SIG-M5 treated with dmso at 0.1 percent for 504 hours (cell line): ENCODE measurements around the gene ARID3B.

Experiments
- DNase-seq: peaks from one replicate; lab custom pipeline; 2025; ENCODE audit not compliant: unreplicated experiment; lab: John Stamatoyannopoulos, UW

Gene ARID3B

DNA sequence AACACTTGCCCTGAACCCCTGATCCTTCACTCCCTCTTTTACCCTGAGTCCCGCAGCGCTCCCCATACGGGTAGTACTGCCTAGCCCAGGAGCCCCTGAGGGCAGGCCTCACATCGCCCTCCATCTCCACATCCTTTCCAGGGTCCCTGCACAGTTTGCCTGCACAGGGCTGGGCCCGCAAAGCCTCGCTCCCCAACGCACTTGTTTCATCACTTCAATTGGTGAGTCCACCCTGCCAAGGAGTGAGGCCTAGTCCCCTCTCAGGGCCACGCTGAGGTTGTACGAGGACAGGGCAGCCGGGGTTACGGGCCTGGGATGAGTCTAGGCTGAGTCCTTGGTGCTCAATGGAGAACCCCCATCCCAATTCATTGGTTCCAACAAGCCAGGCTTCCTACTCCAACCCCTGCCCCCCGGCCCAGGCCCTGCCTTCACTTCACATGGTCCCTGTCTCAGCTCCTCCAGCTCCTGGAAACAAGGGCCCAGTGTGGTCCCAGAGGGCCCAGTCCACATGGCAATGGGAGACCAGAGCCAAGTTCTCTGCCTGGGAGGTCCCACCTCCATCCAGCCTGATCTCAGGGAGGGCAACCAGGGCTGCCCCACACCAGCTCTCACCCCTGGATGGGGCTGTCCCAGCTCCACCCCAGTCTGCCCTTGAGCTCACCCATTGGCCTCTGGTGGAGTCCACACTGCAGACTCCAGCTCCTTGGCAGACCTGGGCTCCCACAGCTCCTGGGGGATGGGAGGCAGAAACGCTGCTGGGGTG, 62.2 kb downstream of the ARID3B start:
- DNase-seq, result no peak

- no peak for DNase-seq
Measured at GRCh38 chr15:74603789-74604705, 63.0 kb downstream of the ARID3B start.

DNA sequence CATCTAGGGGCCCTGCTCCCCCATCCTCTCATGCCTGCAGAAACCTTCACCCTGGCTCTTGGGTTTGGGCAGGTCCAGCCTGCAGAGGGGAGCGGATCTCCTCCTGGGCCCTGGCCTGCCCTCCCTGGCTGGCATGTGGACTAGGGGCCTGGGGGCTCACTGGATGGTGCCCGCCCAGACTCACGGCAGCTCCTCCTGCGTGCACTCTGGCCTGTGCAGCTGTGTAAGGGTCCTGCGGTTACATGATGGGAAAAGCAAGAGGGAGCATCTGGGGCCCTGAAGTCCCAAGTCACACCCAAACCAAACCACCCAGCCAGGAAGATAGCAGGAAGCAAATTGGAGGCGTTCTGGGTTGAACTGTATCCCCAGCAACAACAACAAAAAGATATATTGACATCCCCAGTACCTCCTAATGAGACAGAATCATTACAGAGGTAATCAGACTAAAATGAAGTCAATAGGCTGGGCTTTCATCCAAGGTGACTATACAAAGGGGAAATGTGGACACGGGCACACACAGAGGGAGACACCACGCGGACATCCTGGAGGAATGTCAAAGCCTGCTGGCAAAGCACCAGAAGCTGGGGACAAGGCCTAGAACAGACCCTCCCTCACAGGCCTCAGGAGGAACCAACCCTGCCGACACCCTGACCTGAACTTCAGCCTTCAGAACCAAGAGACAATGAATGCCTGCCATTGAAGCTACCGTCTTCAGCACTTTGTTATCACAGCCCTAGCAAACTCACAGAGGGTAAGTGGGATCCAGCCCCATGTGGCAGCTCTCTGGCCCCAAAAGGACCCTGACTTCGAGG, 64.2 kb downstream of the ARID3B start:
- DNase-seq, result no peak

- DNase-seq, result no peak
Measured at GRCh38 chr15:74605795-74606150, 64.8 kb downstream of the ARID3B start.

DNA sequence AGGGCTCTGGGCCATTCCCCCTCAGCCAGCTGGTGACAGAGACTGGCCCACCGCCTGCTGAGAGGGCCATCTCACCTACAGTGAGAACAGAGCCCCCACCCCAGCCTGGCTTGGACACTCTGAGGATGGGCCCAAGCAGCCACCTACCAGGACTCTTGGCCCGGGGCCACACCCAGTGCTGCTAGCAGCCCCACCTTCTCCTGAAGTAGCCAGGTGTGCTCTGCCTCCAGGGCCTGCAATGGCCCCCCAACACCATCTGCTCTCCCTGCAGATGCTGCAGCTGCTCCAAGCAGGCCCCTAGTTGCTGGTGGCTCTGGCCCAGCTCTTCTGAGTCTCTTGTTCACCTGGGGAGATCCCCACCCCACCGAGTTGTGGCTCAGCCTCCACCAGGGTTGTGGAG, 67.8 kb downstream of the ARID3B start:
- no peak for DNase-seq

DNA sequence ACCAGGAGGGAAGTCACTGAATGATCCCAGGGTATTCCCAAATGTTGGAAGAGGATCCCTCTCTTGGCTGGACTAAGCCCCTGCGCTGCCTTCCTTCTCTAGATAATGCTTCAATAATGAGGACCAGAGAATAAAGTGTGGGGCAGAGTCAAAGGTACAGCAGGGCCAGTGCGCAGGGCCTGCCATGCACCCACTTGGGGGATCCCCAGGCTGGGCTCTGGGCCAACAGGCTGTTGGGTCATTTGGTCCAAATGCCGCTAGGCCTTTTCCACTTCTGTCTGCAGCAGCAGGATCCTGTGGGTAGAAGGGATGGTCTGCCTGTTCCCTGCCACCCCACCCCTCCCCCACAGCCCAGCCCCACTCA, 68.9 kb downstream of the ARID3B start:
- DNase-seq, result no peak

GRCh38 chr15:74610302-74610951, 69.4 kb downstream of the ARID3B start:
- no peak for DNase-seq

- no peak for DNase-seq
Measured at GRCh38 chr15:74611341-74611740, 70.3 kb downstream of the ARID3B start.

DNA sequence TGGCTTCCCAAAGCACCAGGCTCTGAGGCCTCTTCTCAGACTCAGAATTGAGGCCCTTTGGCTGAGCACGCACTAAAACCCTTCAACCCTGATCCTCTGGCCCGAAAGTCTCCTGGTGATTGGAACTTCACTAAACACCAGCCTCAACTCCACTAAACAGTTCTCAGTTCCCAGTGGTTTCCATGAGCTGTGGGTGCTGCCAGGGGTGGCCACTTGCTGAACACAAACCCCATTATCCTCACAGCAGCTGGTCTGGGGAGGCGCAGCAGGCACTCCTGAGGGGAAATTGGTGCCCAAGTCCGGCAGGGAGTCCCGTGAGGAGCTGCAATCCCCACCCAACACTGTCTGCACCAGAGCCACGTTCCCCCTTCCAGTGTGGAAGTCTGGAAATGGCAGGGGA, 70.8 kb downstream of the ARID3B start:
- no peak for DNase-seq

DNA sequence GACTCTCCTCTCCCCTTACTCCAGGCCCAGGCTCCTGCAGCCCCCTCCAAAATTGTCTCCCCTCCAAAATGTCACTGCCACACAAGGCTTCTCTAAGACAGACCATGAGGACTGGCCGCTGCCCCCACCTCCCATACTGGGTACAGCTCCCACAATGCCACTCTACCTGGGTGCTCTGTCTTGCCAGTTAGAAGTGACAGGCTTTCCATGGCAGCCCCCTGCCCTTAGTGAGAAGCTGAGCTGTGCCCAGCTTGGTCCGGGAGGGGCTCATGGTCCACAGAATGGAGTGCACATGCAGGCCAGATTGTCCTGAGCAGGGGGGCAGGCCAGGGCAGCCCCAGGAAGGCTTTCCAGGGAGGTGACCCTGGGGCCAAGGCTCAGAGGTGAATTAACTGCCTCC, 71.7 kb downstream of the ARID3B start:
- DNase-seq, result no peak

DNA sequence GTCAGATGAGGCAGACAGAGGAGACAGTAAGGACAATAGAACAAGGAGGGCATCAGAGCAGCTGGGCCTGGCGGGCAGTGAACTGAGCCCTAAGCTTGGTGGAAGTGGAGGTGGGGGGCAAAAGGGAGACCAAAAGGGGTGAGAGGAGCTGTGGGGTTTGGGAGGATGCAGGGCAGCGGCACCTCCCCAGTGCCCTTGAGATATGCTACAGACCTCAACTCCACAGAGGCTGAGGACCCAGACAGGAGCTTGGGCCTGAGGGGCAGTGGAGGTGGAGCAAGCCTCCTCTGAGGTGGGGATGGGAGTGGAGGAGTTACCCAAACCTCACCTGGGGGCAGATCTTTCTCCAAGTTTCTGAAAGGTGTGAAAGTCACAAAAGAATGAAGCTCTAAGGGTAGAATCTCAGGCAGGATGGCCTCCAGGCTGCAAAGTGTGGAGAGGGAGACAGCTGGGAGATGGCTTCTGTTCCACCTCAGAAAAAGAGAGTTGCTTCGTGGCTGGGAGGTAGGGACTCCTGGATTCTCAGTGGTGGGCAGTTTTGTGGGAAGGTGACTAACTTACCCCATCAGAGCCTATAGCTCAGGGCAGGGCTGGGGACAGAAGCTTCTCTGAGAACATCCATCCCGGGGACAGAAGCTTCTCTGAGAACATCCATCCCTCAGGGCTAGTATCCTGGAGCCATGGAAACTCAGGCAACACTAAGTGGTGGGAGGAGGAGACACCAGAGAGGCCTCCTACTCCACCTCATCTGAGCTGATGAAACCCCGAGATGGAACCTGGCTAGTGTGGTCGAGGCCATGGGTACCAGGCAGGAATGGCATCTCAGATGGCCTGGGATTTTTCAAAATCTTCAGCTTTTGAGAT, 72.3 kb downstream of the ARID3B start:
- no peak for DNase-seq

- DNase-seq, result no peak
Measured at GRCh38 chr15:74613953-74614743, 73.1 kb downstream of the ARID3B start.

DNA sequence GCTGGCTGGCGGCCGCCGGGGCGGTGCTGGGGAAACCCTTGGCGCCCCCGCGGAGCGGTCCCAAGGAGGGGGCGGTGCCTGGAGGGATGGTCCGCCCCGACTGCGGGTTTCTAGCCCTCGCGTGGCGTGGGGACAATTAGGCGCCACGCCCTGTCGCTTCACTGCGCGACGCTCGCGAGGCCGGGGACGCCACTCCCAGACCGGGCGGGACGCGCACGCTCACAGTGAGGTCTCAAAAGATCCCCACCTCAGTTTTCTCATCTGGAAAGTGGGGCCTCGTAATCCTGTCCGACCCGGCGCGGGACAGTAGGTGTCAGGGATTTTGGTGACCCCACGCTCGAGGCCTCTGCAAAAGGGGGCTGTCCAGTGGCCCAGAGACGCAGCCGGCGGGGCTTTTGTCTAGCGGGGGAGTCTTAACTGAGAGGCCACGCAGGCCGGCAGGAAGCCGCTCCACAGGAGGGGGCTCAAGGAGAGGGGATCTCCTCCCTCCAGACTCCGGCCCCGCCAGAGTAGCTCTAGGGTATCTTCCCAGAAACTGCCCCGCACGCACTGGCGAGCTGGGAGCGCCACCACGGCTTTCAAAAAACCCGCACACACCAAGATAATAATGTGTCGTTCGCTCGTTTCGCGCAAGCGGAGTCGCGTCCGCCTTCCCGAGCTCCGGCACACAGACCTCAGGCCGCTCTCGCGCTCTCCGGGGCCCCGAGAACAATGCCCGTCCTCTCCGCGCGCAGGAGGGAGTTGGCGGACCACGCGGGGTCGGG, 73.9 kb downstream of the ARID3B start:
- peak; percentile 76 for DNase-seq

DNA sequence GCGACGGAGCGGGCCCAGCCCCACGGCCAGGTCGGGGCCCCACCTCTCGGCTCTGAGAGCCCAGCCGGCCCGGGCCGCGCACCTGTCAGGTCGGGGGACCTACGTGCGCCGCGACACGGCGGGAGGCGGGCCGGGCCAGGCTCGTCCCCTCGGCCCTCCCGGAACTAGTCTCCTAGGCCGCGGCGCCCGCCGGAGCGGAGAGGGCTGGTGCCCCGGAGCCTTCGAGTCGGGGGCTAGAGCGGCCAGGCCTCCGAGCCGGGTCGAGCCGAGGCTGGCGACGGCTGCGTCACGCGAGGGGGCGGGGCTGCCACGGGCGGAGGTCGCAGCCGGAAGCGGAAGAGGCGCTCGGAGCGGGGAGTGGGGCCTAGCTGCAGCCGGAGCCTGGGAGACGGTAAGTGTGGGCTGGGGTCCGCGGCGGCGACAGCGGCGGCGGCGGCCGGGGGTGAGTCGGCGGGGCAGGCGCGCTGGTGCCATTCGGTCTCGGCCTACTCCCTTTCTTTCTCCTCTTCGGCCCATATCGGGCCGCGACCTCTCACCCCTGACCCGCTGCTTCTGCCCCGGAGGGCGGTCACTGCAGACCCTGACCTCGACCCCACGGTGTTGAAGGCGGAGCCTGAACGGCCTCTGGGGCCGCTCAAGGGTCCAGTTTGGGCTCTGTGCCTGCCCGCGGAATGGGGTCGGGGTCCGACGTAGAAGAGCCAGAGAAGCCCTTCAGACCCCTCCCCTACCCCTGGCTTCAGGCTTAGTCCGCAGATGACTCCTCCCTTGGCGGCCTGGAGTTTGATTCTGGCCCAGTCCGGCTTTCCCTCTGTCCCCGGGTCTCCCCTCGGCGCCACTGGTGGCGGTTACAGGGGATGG, 74.7 kb downstream of the ARID3B start, which contains the start of gene CLK3:
TSS of gene CLK3 (plus strand) at position 329 of the 858 bp plus-strand sequence. CDS start 3,361 bp downstream, outside the sequence.
- peak; percentile 89 for DNase-seq

DNA sequence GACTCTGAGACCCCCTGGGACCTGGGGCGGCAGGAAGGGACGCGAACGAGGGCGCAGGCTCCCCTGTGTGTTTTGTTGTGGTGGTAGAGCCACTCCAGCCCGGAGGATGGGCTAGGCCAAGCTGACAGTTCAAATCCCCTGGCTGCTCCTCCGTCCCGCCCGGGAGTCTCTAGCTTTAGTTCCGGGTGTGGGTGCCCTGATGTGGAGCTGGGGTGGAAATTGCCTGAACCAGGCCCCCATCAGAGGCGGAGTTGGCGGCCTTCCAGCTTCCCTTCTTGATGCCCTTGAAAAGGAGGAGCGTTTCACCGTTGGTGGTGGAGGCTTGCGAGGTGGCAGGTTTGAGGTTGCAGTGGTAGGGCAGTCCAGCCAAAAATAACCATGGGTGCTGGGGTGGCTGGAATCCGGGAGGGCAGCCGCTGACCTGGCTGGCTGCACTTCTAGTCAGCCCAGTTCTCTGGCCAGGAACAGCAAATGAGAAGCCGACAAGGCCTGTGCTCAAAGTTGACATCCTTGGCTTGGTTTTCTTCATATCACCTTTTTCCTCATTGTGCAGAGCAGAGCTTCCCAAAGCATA, 75.4 kb downstream of the ARID3B start:
- DNase-seq, result peak; percentile 66

DNA sequence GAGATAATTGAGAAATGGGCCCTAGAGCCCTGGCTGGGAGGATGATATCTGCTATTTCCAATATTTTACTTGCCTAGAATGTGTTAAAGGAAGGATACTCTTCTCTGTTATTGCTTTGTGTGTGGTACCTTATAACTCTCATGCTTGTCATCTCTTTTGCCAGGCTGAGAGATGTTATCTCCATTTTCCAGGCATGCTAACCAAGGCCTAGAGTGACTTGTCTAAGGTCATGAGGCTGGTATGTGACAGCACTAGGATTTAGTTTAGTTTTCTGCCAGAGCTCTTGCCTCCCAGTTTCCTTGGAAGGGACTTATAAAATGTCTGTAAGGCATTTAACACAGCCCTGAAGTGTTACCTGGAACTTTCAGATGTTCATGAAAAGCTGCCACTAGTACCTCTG, 76.0 kb downstream of the ARID3B start:
- no peak for DNase-seq
